NCI-H524 (cell line): ENCODE measurements around the gene TMED10.
A peak's percentile ranks its signal among the peaks of the same experiment; 100 is the strongest.

Experiments used
- DNase-seq, 2 experiments: peaks; one replicate each; lab custom pipeline; 2025; lab: John Stamatoyannopoulos, UW

The TMED10 gene

DNA sequence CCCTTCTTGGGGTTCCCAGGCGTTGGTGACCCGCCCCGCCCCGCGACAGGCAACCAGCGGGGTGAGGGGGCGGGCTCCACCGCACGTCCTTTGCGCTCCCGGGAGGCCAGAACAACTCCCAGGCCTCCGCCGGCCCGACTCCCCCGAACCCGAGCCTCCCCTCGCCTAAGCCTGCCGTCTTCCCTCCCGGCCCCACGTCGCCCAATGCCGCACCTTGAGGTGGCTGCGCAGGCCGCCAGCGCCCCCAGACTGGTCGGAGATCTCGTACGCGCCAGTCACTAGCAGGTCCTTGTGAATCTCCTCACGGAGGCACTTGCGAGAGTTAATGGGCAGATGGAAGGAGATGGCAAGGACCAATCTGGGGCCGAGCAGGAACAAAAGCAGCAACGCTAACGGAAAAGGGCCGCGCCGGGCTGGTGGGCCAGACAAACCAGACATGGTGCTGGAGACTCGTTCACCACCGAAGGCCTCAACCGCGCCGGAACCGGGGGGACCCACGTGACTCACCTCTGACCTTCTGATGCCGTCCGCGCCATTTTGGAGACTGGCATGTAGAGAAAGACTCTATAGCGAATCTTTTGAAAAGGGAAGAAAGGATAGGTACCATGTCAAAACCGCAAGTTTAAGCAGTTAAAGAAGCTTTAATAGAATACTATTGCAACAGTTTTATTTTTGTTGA, at the start of gene TMED10:
TMED10 (minus strand) TSS at position 471 of the 679 bp plus-strand sequence; CDS start at position 438, 33 bp downstream.
- peak; percentile 97 for DNase-seq

DNA sequence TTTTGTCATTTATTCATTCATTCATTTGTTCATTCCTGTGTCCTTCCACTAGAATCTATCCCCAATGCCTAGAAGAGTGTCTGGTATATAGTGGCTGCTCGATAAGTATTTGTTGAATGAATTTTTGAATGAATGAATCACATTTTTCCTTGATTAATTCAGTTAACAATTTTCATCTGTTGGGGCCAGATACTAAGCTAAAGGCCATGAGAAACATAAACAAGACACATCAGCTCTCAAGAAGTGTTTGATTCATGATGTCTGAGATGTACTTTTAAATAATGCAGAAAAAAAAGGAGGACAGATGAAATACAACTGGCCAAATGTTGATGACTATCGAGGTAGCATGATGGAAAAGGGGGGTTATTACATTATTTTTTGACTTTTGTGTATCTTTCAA, 48.1 kb upstream of the TMED10 start:
- DNase-seq: no peak

DNA sequence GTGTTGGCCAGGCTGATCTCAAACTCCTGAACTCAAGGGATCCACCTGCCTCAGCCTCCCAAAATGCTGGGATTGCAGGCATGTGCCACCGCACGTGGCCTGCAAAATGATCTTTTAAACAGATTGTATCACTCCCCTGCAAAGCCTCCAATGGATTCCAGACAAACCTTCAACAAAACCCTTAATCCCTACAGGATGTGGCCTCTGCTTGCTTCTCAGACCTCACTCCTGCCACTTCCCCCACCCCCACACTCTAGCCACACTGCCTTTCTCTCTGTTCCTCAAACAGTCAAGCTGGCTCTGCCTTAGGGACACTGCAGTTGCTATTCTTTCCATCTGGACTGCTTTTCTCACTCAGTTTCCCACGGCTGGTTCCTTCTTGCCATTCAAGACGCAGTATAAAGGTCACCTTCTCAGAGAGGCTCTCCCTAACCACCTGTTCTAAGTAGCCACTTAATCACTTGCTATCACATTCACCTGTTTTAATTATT, 47.3 kb upstream of the TMED10 start:
- peak; percentile 18 to 24 for DNase-seq

DNA sequence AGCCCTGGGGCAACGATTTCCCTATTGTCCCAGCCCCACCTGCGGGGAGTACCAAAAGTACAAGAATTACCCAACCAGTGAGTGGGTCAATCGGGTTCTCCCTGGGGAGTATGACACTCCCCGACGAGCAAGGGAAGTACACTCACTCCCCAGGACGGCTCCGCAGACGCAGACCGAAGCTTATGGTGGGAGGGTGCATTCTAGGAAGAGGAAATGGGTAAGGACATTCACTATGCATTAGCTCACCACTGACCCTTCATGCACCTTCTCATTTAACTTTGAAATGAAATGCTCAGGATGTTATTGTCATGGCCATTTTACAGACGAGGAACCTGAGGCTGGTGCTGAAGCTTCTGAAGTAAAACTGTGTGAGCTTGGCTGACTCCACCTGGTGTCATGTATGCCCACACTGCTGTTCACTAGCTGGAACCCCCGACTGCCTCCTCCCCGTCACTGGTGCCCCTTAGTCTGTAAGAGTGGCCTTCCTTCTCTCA, 45.8 kb upstream of the TMED10 start:
- DNase-seq: no peak

DNA sequence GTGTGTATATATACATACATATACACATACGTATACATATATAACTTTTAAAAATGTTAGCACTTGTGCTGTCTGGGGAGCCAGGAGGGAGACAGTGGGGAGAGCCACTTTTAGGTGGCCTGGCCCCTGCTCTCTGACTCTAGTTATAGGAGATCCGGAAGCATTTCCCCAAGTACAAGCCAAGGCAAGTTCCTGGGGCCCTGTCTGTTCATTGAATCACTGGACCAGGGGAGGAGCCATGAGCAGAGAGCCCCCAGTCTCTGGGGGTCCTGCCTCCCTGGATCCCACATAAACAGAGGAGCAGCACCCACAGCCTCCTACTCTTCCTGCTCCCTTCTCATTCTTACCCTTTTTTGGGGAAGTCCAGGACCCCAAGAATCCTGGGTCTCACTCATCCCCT, 45.4 kb upstream of the TMED10 start:
- DNase-seq: no peak

DNA sequence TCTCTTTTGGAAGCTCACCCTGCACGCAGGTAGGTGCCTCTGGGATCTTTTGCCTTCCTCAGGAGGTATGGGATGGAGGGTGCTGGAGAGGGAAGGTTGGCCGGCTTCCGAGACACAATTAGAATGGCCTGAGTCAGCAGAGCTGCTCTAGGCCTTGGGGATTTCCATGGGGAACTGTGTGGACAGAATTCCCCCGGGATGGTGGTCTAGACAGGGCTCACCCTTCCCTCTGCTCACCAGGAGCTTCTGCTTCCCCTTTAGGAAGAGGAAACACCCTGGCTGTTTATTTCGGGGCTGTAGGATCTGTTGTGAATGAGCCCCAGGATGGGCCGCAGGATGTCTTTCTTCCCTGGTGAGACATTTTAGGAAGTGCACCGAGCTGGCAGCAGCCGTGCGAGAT, 43.7 kb upstream of the TMED10 start:
- no peak for DNase-seq

DNA sequence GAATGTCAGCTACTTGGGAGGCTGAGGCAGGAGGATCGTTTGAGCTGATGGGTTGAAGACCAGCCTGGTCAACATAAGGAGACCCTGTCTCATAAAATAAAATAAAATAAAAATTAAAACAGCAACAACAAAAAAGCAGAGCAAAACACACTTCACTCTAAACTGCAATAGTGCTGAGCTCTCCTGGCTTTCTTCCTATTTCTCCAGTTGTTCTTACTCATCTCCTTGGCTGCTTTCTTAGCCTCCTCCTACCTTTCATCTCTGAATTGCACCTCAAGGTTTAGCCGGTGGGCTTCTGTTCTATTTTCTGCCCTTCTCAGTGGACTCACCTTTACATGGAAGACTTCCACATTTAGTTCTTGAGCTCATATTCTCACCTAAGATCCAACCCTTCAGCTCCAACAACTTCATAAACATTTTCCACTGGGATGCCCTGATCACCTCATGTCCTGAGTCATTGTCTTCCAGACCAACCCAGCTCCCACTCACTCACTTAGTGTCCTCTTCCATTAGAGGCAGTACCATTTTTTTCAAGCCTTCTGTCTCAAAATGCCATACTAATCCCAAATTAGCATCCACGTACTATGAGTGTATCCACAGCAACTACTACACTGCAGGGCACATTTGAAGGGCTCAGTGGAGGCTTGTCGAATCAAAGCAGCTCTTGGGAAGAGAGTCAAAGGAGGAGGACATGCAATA, 41.2 kb upstream of the TMED10 start:
- DNase-seq: no peak

DNA sequence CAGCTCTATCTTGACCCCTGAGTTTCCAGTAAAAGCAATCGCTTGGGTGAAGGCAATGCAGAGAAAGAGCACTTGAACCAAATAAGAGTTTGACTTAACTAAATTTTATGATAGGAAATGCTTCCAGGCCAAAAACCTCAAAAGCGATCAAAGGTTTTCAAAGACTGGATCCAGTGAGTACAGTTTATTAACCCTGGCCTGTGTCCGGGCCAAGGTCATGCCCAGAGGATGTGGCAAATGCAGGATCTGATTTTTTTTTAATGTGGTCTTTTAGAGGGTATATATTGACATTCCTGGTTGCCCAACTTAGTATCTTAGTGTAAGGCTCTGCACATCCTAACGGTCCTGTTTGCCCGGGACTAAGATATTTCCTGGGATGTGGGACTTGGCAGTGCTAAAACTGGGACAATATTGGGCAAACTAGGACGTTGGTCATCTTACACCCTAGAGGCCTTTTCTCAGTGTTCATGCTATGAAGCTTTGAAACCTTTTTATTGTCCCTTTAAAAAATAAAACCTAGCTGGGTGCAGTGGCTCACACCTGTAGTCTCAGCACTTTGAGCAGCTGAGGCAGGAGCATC, 40.1 kb upstream of the TMED10 start:
- no peak for DNase-seq

DNA sequence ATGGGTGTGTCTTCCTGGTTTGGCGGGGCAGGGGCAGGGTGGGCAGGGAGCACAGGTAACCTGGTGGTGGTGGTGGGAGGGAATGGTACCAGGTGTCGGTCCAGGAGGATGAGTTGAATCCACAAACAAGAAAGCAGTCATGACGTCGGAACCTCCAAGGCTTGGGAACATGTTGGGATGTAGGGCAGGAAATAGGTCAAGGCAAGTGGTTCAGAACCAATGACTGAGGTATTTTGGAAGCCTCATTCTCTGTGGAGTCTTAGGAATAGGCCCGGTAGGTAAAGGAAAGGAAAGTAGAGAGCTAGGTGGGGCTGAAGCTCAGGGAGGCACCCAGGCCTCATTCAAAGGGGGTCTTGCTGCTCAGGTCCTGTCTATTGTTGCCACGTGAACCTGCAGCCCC, 39.1 kb upstream of the TMED10 start:
- no peak for DNase-seq

DNA sequence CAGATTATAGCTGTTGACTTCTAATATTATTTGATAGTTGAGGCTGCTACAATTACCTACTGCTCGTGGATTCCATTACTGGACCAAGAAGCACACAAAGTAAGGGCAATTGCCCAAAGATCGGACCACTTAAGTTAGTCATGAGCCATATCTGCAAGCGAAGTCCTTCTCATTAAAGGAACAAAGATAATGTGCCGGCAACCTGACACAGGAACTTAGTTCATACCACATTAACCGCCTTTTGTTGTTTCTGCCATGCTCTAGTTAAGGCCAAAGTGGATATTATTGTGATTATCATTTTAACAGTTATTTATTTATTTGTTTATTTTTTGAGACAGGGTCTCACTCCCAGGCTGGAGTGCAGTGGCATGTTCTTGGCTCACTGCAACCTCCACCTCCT, 38.1 kb upstream of the TMED10 start:
- DNase-seq: no peak

DNA sequence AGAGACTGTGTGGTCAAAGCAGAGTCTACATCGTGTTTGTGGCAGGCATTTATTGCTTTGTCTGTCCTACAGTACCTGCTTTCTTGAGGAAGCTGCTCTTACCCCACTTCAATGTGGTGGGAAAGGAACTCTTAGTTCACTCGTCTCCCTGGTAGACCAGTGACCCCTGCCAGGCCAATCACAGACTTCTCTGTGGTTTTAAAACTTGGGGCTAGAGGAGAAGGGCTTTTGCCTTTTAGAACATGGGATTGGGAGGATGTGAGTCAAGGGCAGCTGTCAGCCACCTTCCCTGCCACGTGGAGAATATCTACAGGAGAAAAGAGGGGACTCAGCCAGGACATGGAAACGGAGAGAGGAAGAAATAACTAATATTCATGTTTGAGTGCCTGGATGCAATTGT, 36.8 kb upstream of the TMED10 start:
- no peak for DNase-seq

DNA sequence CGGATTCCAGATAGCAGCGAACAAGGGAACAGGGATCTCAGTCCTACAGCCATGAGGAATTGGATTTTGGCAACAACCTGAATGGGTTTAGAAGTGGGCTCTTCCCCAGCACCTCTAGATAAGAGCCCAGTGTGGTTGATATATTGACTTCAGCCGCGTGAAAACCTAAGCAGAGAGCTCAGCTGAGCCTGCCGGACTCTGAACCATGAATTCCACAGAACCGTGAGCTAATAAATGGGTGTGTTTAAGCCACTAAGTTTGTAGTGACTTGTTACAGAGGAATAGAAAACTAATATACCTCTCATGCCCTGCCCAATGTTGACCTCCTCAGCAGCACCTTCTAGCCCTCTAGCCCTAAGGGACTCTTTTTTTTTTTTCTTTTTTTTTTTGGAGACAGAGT, 32.4 kb upstream of the TMED10 start:
- no peak for DNase-seq

DNA sequence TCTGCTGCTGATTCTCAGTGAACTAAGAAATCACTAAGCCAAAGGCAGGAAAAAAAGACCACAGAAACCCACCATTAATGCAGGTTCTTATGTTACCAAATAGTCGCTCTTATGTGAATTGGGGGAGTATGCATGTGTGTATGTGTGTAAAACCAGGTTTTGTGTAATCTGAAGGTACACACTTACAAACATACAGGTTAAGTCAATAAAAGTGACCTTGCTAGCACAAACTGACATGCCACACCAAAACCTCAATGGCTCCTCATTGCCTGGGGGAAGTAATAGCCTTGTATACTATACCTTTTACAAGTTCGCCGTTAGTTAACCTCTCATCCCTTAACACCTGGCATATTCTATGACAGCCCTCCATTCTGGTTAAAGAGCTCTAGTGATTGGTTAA, 29.8 kb upstream of the TMED10 start:
- DNase-seq: no peak

DNA sequence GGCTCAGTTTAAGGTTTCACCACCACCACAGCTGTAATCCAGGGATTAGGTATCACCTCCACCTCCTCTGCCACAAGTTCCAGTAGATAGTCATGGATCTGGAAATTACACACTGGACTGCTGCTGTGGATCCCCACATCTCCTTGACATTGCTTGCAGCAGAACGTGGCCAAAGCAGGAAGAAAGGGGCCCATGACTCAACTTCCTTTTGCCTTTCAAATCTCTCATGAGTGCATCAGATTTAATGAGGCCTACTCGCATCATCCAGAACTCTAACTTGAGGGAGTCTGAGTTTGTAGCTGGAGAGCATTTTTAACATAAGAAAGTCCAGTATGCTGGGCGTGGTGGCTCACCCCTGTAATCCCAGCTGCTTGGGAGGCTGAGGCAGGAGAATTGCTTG, 29.2 kb upstream of the TMED10 start:
- no peak for DNase-seq

DNA sequence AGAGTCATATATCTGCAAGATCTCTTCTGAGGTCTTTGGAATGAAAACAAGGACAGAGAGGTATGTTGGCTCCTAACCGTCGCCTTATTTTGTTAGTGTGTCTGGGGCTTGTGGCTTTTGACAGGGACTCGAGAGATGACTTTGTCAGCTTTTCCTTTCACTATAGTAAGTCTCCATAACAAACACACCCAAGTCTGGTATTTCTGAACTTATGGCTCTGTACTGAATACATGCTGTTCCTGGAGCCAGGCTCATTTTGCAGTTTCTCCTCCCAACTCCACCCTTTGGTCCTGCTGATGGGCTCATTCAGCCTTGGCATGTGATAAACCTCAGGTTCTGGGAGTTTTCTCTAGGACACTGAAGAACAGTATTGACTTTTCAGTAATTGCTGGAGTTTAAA, 27.7 kb upstream of the TMED10 start:
- DNase-seq: no peak

DNA sequence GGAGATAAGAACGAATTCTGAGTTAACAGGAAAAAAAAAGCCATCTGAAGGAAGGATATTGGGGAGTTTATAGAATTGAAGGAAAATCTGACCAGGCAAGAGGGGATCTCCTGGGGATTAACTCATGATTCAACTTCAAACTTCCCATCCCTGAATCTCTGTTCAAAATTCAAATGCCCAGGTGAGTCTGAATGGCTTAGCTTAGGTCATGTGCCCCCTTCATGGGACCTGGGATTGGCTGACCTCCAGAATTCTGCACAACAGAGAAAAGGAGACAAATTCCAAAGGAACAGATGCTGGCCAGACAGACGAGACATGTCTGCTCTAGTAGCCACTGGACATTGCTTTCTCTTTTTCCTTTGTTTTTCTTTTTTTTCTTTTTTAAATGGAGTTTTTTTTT, 26.2 kb upstream of the TMED10 start:
- DNase-seq: no peak

DNA sequence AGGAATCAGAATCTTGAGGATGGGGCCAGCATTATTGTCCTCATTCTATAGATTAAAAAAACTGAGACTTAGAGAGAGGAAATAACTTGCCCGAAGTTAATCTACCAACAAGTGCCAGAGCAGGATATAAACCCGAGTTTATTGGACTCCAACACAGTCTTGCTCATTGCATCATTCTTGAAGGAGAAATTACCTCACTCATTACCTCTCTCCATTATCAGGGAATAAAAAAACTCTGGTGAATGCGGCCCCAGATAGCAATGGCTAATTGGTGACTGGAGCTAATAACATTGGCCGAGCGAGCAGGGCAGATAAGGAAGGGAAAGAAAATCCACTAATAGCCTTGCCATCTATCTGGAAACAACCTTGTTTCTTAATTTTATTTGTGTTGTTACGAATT, 24.7 kb upstream of the TMED10 start:
- no peak for DNase-seq

DNA sequence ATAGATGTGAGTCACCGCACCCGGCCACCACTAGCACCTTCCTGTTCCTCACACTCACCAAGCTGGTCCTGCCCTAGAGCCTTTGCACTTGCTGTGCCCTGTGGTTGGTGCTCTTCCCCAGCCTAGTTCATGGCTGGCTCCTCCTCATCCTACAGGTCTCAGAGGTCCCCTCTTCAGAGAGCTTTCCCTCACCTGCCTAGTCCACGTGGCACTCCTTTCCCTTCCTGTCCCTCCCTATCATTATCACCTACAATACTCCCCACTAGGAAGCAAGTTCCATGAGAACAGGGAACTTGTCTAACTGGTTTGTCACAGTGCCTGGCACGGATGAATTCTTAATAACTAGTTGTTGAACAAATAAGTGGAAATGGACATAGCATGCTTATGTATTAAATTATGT, 24.0 kb upstream of the TMED10 start:
- no peak for DNase-seq

DNA sequence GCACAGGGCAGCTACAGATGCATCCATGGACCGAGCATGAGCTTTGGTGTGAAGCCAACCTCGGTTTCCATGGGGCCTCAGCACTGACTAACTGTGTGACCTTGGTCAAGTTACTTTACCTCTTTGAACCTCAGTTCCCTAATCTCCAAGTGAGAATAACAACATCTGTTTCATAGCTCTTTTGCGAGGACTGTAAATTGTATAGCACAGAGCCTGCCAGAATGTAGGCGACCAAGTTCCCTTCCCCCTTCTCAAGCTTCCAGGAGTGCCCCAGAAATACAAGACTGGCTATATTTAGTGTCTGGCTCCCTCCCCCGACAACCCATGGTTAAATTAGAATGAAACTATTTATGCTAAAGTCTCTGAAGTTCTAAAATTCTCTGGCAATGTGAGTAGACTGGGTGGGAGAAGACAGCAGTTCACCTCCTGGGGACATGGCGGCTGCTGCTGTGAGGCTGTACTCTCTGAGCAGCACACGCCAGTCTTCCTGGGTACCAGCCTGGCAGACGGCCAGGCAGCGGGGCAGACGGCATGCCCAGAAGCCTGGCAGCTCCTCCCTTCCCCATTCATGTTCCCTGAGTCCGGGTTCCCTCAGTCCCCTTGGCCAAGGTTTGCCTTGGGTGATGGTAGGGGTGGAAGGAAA, 22.0 kb upstream of the TMED10 start:
- DNase-seq: no peak

DNA sequence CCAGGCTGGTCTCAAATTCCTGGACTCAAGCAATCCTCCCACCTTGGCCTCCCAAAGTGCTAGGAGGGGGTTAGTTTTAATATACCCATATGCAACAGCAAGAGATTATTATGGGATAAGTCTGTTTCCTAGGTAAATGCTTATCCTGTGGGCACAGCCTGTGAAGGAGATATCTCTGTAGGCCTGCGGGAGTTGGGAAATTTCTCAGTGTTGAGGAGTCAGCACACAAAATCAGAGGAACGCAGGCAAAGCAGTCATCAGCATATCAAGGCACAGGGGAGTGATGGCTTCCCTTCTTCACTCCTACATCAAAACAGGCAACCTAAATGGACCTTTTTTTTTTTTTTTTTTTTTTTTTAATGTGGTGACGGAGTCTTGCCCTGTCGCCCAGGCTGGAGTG, 20.9 kb upstream of the TMED10 start:
- DNase-seq: no peak

DNA sequence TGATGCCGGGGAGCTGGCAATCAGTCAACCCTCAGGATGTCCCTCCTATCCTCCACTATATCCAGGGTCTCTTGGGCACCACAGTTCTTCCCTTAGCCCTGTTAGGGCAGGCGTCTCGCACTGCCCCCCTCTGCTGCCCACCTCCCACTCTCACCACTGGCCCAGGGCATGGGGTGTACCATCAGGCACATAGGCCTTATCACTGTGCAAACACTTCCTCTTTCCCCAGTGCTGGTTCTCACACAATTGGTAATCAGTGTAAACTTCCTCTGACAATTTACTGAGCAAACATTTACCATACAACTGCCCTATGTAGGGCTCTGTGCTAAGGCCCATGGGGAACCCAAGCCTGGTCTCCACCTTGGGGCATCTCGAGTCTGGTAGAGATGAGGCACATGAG, 20.1 kb upstream of the TMED10 start:
- no peak for DNase-seq

DNA sequence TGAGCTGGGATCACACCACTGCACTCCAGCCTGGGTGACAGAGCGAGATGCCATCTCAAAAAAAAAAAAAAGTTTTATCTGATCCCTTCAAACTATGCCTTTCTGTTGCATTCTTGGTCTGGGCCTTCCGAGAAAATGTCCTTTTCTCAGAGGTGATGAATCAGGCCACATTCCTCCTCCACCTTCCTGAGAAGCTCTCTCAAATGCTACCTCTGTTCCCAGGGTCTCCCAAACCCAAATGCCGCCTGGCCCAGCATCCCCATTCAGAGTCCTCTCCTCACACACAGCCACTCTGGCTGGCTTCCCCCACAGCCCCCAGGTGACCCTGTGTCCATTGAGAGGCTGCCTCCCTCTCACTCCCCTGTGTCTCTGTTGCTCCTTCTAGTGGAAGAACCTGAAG, 19.7 kb upstream of the TMED10 start:
- no peak for DNase-seq

DNA sequence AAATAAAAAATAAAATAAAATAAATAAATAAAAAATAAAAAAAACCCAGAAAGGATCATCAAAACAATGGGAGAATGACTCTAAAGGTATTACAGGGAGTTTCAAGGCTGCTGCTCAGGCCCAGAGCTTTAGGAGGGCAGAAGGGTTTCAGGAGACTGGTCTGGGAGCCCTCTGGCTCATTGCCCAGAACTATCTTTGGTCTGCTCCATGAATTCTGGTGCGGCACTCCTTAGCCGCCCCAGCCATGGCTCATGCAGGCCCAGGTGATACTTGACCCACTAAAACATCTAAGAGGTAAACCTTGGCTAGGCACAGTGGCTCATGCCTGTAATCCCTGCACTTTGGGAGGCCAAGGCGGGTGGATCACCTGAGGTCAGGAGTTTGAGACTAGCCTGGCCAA, 14.7 kb upstream of the TMED10 start:
- DNase-seq: no peak
